SK-N-SH (cell line): ENCODE results near the gene IL17B.

ENCODE experiments used
- CTCF ChIP-seq: fragments of 200-600 bp; sonication (generic); IDR thresholded peaks from 2 replicates; pipeline ENCODE4 v1.6.1; 2017; ENCODE audit warnings: antibody characterized with exemption, mild to moderate bottlenecking, moderate library complexity
- EP300 ChIP-seq, 2 experiments: IDR thresholded peaks; 2 replicates each; pipeline versions ENCODE4 v1.4.0 to v1.6.1; 2012; ENCODE audit warnings: borderline replicate concordance in 1 of 2, low read depth in 1 of 2, low read length in 1 of 2
- FOXJ3 ChIP-seq: sonication (generic); formaldehyde crosslinking; IDR thresholded peaks from 2 replicates; pipeline ENCODE4 v1.5.1; 2020; ENCODE audit warnings: mild to moderate bottlenecking, missing genetic modification reagents
- GABPA ChIP-seq: IDR thresholded peaks from 2 replicates; pipeline ENCODE4 v1.4.0; 2012; ENCODE audit warnings: low read depth, mild to moderate bottlenecking
- MXI1 ChIP-seq: IDR thresholded peaks from 2 replicates; pipeline ENCODE4 v1.6.1; 2012; ENCODE audit warnings: mild to moderate bottlenecking, low read depth, low read length, improper control_type of control experiment
- POLR2AphosphoS5 ChIP-seq: IDR thresholded peaks from 2 replicates; pipeline ENCODE4 v1.6.1; 2012; ENCODE audit warnings: low read depth, low read length
- RAD21 ChIP-seq: IDR thresholded peaks from 2 replicates; pipeline ENCODE4 v1.6.1; 2012; ENCODE audit warnings: mild to moderate bottlenecking, low read length
- RXRA ChIP-seq: IDR thresholded peaks from 2 replicates; pipeline ENCODE4 v1.4.0; 2012; ENCODE audit warnings: low read depth, mild to moderate bottlenecking, borderline replicate concordance
- SMC3 ChIP-seq: IDR thresholded peaks from 2 replicates; pipeline ENCODE4 v1.6.1; 2012; ENCODE audit warnings: low read depth, low read length, improper control_type of control experiment
- USF1 ChIP-seq: IDR thresholded peaks from 2 replicates; pipeline ENCODE4 v1.4.0; 2012; ENCODE audit warnings: low read depth, borderline replicate concordance
- YY1 ChIP-seq: IDR thresholded peaks from 2 replicates; pipeline ENCODE4 v1.4.0; 2012; ENCODE audit warnings: low read depth, mild to moderate bottlenecking
- TF ChIP-seq, protein P1 (sequence below): IDR thresholded peaks from 2 replicates; pipeline ENCODE4 v1.6.1; 2012; ENCODE audit warnings: mild to moderate bottlenecking, low read depth, low read length, moderate library complexity
- TF ChIP-seq, protein P2 (sequence below): fragments of 150-350 bp; IDR thresholded peaks from 2 replicates; pipeline ENCODE4 v1.6.1; 2017; ENCODE audit warnings: antibody characterized with exemption, low read length, low read depth, borderline replicate concordance

- TF ChIP-seq POLR2AphosphoS5 (no peak), SMC3 (no peak), CTCF (no peak), FOXJ3 (CRISPR knock-in tag) (no peak), EP300 (IDR thresholded peaks at IDR 0.05; ENCODE audit: borderline replicate concordance in 1 of 2, low read depth in 1 of 2, low read length in 1 of 2) (no peak), MXI1 (no peak), GABPA (no peak), RAD21 (no peak), YY1 (no peak), USF1 (no peak), RXRA (no peak)
- TF ChIP-seq, protein P1, sequence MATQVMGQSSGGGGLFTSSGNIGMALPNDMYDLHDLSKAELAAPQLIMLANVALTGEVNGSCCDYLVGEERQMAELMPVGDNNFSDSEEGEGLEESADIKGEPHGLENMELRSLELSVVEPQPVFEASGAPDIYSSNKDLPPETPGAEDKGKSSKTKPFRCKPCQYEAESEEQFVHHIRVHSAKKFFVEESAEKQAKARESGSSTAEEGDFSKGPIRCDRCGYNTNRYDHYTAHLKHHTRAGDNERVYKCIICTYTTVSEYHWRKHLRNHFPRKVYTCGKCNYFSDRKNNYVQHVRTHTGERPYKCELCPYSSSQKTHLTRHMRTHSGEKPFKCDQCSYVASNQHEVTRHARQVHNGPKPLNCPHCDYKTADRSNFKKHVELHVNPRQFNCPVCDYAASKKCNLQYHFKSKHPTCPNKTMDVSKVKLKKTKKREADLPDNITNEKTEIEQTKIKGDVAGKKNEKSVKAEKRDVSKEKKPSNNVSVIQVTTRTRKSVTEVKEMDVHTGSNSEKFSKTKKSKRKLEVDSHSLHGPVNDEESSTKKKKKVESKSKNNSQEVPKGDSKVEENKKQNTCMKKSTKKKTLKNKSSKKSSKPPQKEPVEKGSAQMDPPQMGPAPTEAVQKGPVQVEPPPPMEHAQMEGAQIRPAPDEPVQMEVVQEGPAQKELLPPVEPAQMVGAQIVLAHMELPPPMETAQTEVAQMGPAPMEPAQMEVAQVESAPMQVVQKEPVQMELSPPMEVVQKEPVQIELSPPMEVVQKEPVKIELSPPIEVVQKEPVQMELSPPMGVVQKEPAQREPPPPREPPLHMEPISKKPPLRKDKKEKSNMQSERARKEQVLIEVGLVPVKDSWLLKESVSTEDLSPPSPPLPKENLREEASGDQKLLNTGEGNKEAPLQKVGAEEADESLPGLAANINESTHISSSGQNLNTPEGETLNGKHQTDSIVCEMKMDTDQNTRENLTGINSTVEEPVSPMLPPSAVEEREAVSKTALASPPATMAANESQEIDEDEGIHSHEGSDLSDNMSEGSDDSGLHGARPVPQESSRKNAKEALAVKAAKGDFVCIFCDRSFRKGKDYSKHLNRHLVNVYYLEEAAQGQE: no peak
- TF ChIP-seq, protein P2, sequence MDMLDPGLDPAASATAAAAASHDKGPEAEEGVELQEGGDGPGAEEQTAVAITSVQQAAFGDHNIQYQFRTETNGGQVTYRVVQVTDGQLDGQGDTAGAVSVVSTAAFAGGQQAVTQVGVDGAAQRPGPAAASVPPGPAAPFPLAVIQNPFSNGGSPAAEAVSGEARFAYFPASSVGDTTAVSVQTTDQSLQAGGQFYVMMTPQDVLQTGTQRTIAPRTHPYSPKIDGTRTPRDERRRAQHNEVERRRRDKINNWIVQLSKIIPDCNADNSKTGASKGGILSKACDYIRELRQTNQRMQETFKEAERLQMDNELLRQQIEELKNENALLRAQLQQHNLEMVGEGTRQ: no peak
These were observed 1.5 kb upstream of the IL17B start for GRCh38 chr5:149380466-149381121.
